GM18505 (cell line): Measurements from ENCODE around the gene DUS1L.

Source experiments
- ATAC-seq: cut with Tn5 transposase; IDR thresholded peaks from one replicate; pipeline ENCODE4 v1.9.1; 2021; ENCODE audit not compliant: unreplicated experiment
- POLR2A ChIP-seq: IDR thresholded peaks from 4 replicates; pipeline ENCODE4 v1.6.1; 2011; ENCODE audit warnings: borderline replicate concordance; ENCODE audit not compliant: insufficient read depth, insufficient read length; ENCODE audit errors: extremely low read depth

Gene DUS1L

GRCh38 chr17:82088838-82089722 lies 23.5 kb upstream of the DUS1L start:
- no peak for TF ChIP-seq POLR2A

GRCh38 chr17:82087961-82088837 lies 22.6 kb upstream of the DUS1L start:
- TF ChIP-seq POLR2A: no peak
- ATAC-seq: no peak

More at GRCh38 chr17:82088838-82089722, 23.5 kb upstream of the DUS1L start:
- no peak for ATAC-seq

- no peak for ATAC-seq
These were observed 21.6 kb upstream of the DUS1L start for GRCh38 chr17:82086941-82087906.

DNA sequence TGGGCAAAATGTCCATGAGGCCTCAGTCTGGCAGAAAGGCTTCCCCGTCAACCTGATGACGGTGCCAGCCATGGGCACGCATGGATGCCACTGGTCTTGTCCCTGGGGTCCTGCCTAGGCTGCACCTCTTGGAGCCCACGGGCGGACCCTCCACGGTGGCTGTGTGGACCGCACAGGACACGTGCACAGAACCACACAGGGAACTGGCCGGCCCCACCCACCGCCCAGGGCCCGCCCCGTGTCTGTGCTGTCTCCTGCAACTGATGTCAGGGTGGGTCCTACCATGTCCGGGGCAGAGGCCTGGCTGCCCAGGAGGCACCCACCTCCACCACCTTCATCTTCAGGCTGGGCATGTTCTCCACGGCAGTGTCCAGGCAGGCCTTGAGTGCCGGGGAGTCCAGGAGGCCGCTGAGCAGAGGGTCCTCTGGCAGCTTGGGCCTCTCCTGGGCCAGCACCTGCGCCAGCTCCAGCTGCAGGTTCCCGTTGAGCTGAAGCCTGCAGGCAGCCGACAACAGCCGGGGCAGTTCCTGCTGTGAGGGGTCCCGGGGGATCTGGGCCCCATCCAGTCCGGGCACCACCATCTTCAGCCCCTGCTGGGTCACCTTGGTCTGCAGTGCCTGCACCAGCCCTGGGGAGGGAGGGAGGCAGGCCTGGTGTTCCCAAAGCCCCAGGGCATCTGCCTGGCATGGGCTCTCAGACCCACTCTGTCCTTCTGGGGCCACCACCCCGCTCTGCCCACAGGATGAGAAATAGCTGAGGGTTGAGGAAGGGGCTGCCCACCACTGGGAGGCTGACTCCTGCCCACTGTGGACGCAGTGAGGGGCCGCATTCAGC lies 20.5 kb upstream of the DUS1L start:
- ATAC-seq: no peak
- no peak for TF ChIP-seq POLR2A

More at GRCh38 chr17:82086941-82087906, 21.6 kb upstream of the DUS1L start:
- TF ChIP-seq POLR2A: no peak

DNA sequence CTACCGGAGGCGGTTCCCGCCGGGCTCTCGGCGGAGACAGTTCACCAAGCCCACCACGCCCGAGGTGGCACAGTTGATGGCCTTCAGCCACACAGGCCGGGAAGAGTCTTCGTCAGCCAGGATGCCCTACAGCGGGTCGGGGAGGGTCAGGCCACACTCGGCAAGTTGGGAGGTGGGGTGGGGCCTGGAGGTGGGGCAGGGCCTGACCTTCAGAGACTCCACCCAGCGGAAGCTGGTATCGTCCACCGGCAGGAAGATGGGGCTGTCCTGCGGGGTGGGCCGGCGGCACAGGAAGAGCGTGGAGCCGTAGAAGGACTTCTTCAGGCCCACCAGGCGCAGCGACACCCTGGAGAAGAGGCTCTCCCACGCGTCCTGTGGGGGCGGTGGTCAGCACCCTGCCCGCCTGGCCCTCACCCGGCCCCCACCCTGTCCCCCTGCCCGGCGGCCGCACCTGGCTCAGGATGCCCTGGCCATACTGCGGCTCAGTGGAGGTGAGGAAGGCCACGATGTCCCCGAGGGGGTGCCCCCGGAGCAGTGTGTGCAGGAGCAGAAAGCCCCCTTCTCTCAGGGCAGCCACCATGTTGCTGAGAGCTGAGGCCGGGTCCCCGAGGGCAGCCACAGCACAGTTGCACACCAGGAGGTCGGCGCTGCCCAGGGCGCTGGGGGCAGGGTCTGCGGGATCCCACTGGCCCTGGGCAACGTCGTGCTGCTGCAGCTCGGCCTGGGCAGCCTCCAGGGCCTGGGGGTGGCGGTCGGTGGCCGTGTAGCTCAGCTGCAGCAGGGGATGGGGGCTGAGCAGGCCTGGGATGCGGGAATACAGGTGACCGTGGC lies 19.6 kb upstream of the DUS1L start:
- TF ChIP-seq POLR2A: no peak
- no peak for ATAC-seq

DNA sequence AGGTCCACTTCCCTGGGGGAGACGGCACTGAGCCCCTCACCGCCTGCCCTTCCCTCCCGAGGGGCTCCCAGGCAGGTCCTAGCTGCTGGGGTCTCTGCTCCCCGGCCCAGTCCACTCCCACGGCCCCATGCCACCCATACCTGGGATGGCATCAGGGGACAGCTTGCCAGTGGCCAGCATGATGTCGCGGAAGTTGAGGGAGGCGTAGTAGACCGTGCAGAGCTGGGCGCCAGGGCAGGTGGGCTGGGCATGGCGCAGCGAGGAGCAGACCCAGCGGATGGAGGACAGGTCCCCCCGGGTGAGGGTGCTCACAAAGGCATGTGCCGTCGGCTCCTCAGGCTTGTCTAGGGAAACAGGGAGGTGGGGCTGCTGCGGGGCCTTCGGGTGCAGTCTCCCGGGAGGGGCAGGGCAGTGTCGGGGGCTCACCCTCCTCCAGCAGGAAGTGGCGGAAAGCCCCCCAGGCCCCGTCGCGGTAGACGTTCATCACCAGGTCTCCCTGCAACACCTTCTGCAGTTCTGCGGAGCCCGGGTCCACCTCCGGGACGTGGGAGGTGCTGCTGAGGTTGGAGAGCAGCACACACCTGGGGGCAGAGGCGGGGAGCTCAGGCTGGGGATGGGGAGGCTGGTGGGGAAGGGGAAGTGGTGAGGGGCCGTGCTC lies 18.9 kb upstream of the DUS1L start:
- TF ChIP-seq POLR2A: no peak
- ATAC-seq: no peak

DNA sequence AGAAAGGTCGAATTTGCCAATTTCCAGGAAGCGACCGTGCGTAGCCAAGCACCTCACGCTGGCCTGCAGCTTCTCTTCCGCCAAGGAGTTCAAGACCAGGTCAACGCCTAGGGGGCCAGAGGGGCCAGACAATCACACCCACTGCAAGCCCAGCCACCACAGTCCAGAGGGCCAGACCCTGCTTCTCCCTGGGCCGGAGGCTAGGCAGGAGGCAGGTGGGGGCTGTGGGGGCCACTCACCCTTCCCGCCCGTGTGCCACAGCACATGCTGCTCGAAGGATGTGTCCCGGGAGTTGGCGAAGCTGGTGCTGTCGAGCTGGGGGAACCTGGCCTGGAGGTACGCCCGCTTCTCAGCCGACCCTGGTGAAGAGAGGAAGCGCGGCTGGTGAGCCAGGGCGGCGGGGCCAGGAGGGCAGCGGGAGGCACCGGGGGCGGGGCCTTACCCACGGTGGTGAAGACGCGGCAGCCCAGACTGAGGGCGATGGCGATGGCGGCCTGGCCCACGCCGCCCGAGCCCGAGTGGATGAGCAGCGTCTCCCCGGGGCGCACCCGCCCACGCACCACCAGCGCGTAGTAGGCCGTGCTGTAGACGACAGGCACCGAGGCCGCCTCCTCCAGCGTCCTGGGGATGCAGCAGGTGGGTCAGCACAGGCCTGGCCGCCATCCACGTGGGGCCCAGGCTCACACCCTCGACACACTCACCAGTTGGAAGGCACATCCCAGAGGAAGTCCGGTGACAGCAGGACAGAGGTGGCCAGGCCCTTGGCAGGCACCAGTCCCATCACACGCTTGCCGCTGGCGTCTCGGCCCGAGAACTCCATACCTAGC lies 18.1 kb upstream of the DUS1L start:
- no peak for ATAC-seq
- TF ChIP-seq POLR2A: no peak

GRCh38 chr17:82083009-82083408 lies 17.4 kb upstream of the DUS1L start:
- TF ChIP-seq POLR2A: no peak
- ATAC-seq: no peak

DNA sequence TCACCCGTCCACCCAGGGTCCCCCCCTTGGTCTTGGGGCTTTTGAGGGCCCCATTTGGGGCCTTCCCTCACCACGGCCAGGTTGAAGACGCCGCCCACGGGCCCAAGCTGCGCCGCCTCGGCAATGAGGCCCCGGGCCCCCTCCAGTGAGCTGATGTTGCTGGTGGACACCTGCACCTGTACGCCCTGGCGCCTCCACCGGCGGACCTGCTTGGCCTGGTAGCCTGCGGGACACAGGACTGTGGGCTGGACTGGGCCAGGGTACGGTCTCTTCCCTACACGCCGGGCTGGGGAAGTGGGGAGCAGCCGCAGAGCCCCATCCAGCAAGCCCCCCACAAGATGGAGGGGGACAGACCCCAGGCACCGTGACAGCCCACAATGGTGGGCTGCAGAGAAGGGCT lies 16.9 kb upstream of the DUS1L start:
- no peak for ATAC-seq
- TF ChIP-seq POLR2A: no peak

GRCh38 chr17:82081966-82082365 lies 16.4 kb upstream of the DUS1L start:
- no peak for ATAC-seq
- no peak for TF ChIP-seq POLR2A
